ENCODE data around the gene ARHGAP15.

ARHGAP15 gene

GRCh38 chr2:143776526-143777297 lies 647.5 kb downstream of the ARHGAP15 start:
- DNase-seq (ENCODE audit: low spot score), result no peak

- no peak for DNase-seq (ENCODE audit: low spot score)
Measured at GRCh38 chr2:143779021-143779420, 649.8 kb downstream of the ARHGAP15 start.

GRCh38 chr2:143786026-143786765 lies 657.0 kb downstream of the ARHGAP15 start:
- no peak for DNase-seq (ENCODE audit: low spot score)

- DNase-seq (ENCODE audit: low spot score), result no peak
Measured at GRCh38 chr2:143787674-143788073, 658.5 kb downstream of the ARHGAP15 start.

- DNase-seq (ENCODE audit: low spot score), result no peak
Measured at GRCh38 chr2:143792602-143793001, 663.4 kb downstream of the ARHGAP15 start.

GRCh38 chr2:143793381-143793780 lies 664.2 kb downstream of the ARHGAP15 start:
- no peak for DNase-seq (ENCODE audit: low spot score)

GRCh38 chr2:143796051-143796450 lies 666.8 kb downstream of the ARHGAP15 start:
- DNase-seq (ENCODE audit: low spot score), result no peak

- no peak for DNase-seq (ENCODE audit: low spot score)
Measured at GRCh38 chr2:143801561-143801960, 672.3 kb downstream of the ARHGAP15 start.

- DNase-seq (ENCODE audit: low spot score), result no peak
Measured at GRCh38 chr2:143802242-143802641, 673.0 kb downstream of the ARHGAP15 start.

GRCh38 chr2:143802871-143803650 lies 673.8 kb downstream of the ARHGAP15 start:
- no peak for DNase-seq (ENCODE audit: low spot score)

- no peak for DNase-seq (ENCODE audit: low spot score)
Measured at GRCh38 chr2:143803936-143804335, 674.7 kb downstream of the ARHGAP15 start.

- no peak for DNase-seq (ENCODE audit: low spot score)
Measured at GRCh38 chr2:143805666-143806065, 676.4 kb downstream of the ARHGAP15 start.

GRCh38 chr2:143807192-143807591 lies 678.0 kb downstream of the ARHGAP15 start:
- no peak for DNase-seq (ENCODE audit: low spot score)

GRCh38 chr2:143807671-143808070 lies 678.5 kb downstream of the ARHGAP15 start:
- DNase-seq (ENCODE audit: low spot score), result no peak

GRCh38 chr2:143808166-143808565 lies 678.9 kb downstream of the ARHGAP15 start:
- DNase-seq (ENCODE audit: low spot score), result no peak

GRCh38 chr2:143815082-143815481 lies 685.9 kb downstream of the ARHGAP15 start:
- no peak for DNase-seq (ENCODE audit: low spot score)

- no peak for DNase-seq (ENCODE audit: low spot score)
Measured at GRCh38 chr2:143816916-143817315, 687.7 kb downstream of the ARHGAP15 start.
